Esophagus (tissue), 2 donors: ENCODE measurements around the gene HPS1. TPM values are rescaled to one million over a fixed set of nuclear protein-coding genes. Genes with fewer than 3 reads are reported as not detected.
"Not testable (repeated sequence)": the region's sequence is repeated elsewhere in the genome, so short reads cannot be mapped to it uniquely, and the experiment has no call there.

Experiments used
- H3K27ac ChIP-seq, 2 donors: one replicate each; pipeline ENCODE4 v1.5.1; 2013; ENCODE audit warnings: low read depth in 2 of 2, mild to moderate bottlenecking in 2 of 2, inconsistent platforms in 1 of 2, low read length in 1 of 2, moderate library complexity in 1 of 2
- H3K27me3 ChIP-seq, 2 donors: one replicate each; pipeline ENCODE4 v1.6.1; 2013; ENCODE audit warnings: low read length in 2 of 2, control low read depth in 1 of 2, mild to moderate bottlenecking in 1 of 2; ENCODE audit not compliant: insufficient read depth in 2 of 2, control insufficient read depth in 1 of 2
- H3K36me3 ChIP-seq, 2 donors: one replicate each; pipeline ENCODE4 v1.6.1; 2013; ENCODE audit warnings: low read length in 1 of 2; ENCODE audit not compliant: control insufficient read depth in 2 of 2, insufficient read depth in 2 of 2
- H3K4me1 ChIP-seq, 2 donors: one replicate each; pipeline ENCODE4 v1.6.1; 2013; ENCODE audit warnings: low read length in 1 of 2; ENCODE audit not compliant: control insufficient read depth in 2 of 2, insufficient read depth in 2 of 2
- H3K4me3 ChIP-seq, 2 donors: one replicate each; pipeline ENCODE4 v1.5.1; 2013; ENCODE audit warnings: low read length in 2 of 2, mild to moderate bottlenecking in 2 of 2, low read depth in 1 of 2, moderate library complexity in 1 of 2
- H3K9me3 ChIP-seq, 2 donors: one replicate each; pipeline ENCODE4 v1.6.1; 2013; ENCODE audit warnings: mild to moderate bottlenecking in 2 of 2, low read depth in 1 of 2, low read length in 1 of 2, moderate library complexity in 1 of 2; ENCODE audit not compliant: control insufficient read depth in 2 of 2, insufficient read depth in 1 of 2
- WGBS, 2 donors: extraction: QIAGEN DNeasy Blood & Tissue Kit; methylation state at CpG; one replicate each; pipeline ENCODE4 v1.1.7; 2013; 5-methylcytosine and 5-hydroxymethylcytosine counted together
- polyA plus RNA-seq, 2 donors: library from polyadenylated mRNA; stranded (reverse); fragments of 200-250 nt; gene quantifications; one replicate each; pipeline ENCODE4 v1.2.3, GENCODE V29; 2013
- donor health status: healthy with polysubstance abuse.
- donor health status: Bipolar disorder and iron deficiency.

Gene HPS1
- polyA plus RNA-seq, 2 donors = 20.4 to 24.6 TPM

DNA sequence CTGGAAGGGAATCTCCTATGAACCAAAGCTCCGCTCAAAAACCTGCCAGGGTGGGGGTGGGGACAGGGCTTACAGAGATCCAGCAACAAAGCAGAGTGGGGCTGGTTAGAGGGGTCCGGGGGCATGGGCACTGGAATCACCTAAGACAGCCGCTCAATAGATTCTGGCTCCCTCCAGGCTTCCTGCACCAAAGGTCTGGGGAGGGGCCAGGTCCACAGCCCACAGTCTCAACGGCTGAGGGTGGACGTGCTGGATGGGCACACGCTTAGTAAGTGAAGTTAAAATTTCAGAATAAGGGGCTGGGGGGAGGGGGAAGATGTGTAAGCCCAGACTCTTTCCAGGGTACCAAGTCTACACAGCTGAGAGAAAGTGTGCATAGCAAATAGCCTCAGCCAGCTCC is 62.9 kb downstream of the HPS1 start:
- H3K4me1 ChIP-seq = no peaks in the 10 kb centered on the region
- WGBS, 2 donors = 91 to 95% methylated on average over 6 of the region's 6 CpGs
- no peak overlapping the region for H3K27ac ChIP-seq
- no peaks in the 10 kb centered on the region for H3K9me3 ChIP-seq
- no peak overlapping the region for H3K4me3 ChIP-seq
- H3K36me3 ChIP-seq = peaks cover 0 to 6% of the 10 kb centered on the region in 2 donors
- H3K27me3 ChIP-seq = no peaks in the 10 kb centered on the region

GRCh38 chr10:98383134-98383667 is 63.5 kb downstream of the HPS1 start:
- H3K4me1 ChIP-seq, H3K9me3 ChIP-seq, H3K4me3 ChIP-seq, H3K27me3 ChIP-seq, H3K36me3 ChIP-seq, H3K27ac ChIP-seq: not testable (repeated sequence)
- WGBS, 2 donors = 88 to 89% methylated on average over 7 of the region's 7 CpGs

DNA sequence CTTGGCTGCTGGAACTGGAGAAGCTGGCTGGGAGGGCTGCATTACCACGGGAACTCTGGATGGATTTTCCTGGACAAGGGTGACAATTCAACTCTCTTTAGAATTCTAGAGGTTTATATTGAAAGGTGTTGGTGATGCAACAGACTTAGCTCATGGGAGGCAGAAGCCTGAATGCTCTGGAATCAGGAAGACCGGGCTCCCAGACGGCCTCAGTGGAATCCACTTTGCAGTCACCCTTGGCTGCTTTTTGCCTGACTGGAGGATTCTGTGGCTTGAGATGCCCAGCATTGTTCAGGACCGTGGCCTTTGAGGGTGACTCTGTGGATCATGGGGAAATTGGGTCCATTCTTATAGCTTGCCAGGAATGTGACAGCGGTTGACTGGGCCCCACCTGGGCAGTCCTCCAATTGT is 64.0 kb downstream of the HPS1 start:
- Histone ChIP-seq H3K4me1 (no peaks in the 10 kb centered on the region), H3K36me3 (peaks cover 0 to 6% of the 10 kb centered on the region in 2 donors), H3K4me3 (no peak overlapping the region), H3K27ac (no peak overlapping the region), H3K9me3 (peaks cover 0 to under 1% of the 10 kb centered on the region in 2 donors), H3K27me3 (no peaks in the 10 kb centered on the region)
- WGBS, 2 donors = 81 to 87% methylated on average over 5 of the region's 5 CpGs

- Histone ChIP-seq H3K4me1 (no peaks in the 10 kb centered on the region), H3K4me3 (no peak overlapping the region), H3K36me3 (peaks cover 0 to 6% of the 10 kb centered on the region in 2 donors), H3K27ac (no peak overlapping the region), H3K27me3 (no peaks in the 10 kb centered on the region), H3K9me3 (peaks cover 0 to 5% of the 10 kb centered on the region in 2 donors)
- 87 to 92% methylated on average over 8 of the region's 8 CpGs for whole genome bisulfite sequencing, 2 donors
Measured at GRCh38 chr10:98380493-98381339, 66.0 kb downstream of the HPS1 start.

- Histone ChIP-seq H3K4me3 (no peak overlapping the region), H3K9me3 (peaks cover 0 to 5% of the 10 kb centered on the region in 2 donors), H3K4me1 (peaks cover 0 to 3% of the 10 kb centered on the region in 2 donors), H3K27ac (no peak overlapping the region), H3K27me3 (no peaks in the 10 kb centered on the region), H3K36me3 (no peaks in the 10 kb centered on the region)
- 93 to 97% methylated on average over 4 of the region's 4 CpGs for WGBS, 2 donors
Measured at GRCh38 chr10:98378722-98379121, 68.0 kb downstream of the HPS1 start.

DNA sequence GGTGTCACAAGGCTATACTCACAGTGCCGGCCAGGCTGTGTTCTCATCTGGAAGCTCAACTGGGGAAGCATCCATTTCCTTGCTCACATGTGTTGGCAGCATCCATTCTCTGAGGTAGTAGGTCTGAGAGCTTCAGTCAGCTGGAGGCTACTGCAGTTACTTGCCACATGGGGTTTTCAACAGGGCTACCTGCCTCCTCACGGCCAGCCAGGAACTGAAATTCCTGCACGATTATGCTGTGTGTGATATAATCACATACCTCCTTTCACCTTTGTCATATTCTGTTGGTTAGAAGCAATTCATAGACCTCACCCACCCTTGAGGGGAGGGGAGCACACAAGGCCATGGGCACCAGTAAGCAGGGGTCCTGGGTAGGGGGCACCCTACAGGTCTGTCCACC is 69.2 kb downstream of the HPS1 start:
- 92 to 96% methylated on average over 3 of the region's 3 CpGs for WGBS, 2 donors
- no peak overlapping the region for H3K4me3 ChIP-seq

DNA sequence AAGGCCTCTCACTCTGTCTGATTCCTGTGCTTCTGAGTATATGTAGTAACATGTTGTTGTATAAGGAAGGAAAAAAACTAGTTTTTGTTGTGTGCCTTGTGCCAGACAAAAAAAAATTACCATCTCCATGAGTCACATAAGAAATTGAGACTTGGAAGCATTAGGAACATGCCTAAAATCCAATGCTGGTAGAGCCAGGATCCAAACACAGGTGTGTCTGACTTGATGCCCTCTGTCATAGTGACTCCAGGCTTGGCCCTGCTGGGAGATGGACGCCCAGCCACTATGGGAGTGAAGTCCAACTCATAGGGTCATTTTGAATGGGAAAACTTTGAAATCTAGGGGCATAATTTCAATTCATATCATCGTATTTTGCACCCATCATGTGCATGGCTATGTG is 69.7 kb downstream of the HPS1 start:
- 73 to 79% methylated on average over 2 of the region's 2 CpGs for WGBS, 2 donors
- no peak overlapping the region for H3K4me3 ChIP-seq
- H3K36me3 ChIP-seq = no peaks in the 10 kb centered on the region
- H3K27me3 ChIP-seq = no peaks in the 10 kb centered on the region
- peaks cover 0 to 3% of the 10 kb centered on the region in 2 donors for H3K4me1 ChIP-seq
- no peak overlapping the region for H3K27ac ChIP-seq
- H3K9me3 ChIP-seq = peaks cover 0 to 5% of the 10 kb centered on the region in 2 donors

More for the DNA sequence above, 69.2 kb downstream of the HPS1 start:
- H3K9me3 ChIP-seq = peaks cover 0 to 5% of the 10 kb centered on the region in 2 donors
- H3K36me3 ChIP-seq = no peaks in the 10 kb centered on the region
- H3K27me3 ChIP-seq = no peaks in the 10 kb centered on the region
- H3K4me1 ChIP-seq = peaks cover 0 to 3% of the 10 kb centered on the region in 2 donors
- H3K27ac ChIP-seq = no peak overlapping the region

DNA sequence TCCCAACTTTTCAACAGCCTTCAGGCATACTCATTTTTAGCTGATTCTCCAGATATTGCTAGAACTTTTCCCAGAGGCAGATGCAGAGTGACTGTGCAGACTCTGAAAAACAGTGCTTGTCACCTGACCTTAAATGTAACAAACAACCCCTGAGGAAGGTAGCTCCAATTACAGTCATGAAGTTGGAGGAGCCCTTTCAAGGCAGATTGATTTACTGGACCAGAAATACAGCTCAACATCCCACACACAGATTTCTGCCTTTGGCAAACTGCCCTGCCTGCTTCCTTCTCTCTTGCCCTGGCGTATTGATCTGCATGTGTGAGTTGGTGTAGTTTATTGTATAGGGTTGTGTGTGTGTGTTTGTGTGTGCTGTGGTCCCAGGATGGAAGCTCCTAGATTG is 70.2 kb downstream of the HPS1 start:
- H3K9me3 ChIP-seq = peaks cover 0 to 5% of the 10 kb centered on the region in 2 donors
- H3K36me3 ChIP-seq = no peaks in the 10 kb centered on the region
- H3K4me1 ChIP-seq = peaks cover 0 to 3% of the 10 kb centered on the region in 2 donors
- no peak overlapping the region for H3K27ac ChIP-seq
- H3K27me3 ChIP-seq = no peaks in the 10 kb centered on the region
- WGBS, 2 donors = 49 to 50% methylated on average over 1 of the region's 1 CpG
- no peak overlapping the region for H3K4me3 ChIP-seq

- WGBS, 2 donors = 34 to 40% methylated on average over 8 of the region's 8 CpGs
- Histone ChIP-seq H3K4me1 (peaks cover 0 to 3% of the 10 kb centered on the region in 2 donors), H3K27ac (no peak overlapping the region), H3K4me3 (no peak overlapping the region), H3K9me3 (peaks cover 0 to 5% of the 10 kb centered on the region in 2 donors), H3K36me3 (no peaks in the 10 kb centered on the region), H3K27me3 (no peaks in the 10 kb centered on the region)
Measured at GRCh38 chr10:98374217-98374985, 72.3 kb downstream of the HPS1 start.
